ENCODE measurements around the gene PNKD.

DNA sequence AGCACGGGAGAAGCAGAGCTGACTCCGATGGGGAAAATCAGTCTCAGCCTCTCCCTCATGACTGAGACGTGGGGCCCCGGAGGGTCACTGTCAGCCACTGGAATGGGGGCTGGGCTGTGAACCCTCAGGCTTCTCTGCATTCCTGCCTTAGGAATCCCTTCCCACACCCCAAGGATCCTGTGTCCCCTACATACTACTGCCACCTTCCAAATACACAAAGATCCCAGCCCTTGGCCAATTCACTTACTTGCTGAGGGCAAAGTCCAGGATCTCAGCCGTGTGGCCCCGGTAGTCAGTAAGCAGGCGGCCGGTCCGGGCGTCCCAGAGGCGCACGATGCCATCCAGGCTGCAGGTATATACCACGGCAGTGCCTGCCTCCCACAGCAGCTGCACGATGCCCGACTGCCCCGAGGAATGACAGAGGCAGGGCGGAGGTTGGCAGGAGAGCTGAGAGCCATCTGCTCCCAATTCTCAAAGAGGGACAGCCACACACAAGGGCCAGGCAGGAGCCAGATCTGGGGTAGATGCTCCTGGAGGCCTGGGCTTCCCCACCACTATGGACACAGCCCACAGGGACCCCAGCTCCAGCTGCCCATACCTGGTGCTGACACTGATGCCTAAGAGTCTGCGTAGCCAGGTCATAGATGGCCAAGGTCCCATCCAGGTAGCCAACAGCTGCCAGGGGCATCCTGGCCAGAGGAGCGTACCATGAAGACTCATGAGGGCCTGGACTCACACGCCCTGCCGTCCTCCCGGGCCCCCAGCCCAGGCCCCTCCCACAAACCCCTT, 5.4 kb upstream of the PNKD start:
- TF ChIP-seq, protein P1, sequence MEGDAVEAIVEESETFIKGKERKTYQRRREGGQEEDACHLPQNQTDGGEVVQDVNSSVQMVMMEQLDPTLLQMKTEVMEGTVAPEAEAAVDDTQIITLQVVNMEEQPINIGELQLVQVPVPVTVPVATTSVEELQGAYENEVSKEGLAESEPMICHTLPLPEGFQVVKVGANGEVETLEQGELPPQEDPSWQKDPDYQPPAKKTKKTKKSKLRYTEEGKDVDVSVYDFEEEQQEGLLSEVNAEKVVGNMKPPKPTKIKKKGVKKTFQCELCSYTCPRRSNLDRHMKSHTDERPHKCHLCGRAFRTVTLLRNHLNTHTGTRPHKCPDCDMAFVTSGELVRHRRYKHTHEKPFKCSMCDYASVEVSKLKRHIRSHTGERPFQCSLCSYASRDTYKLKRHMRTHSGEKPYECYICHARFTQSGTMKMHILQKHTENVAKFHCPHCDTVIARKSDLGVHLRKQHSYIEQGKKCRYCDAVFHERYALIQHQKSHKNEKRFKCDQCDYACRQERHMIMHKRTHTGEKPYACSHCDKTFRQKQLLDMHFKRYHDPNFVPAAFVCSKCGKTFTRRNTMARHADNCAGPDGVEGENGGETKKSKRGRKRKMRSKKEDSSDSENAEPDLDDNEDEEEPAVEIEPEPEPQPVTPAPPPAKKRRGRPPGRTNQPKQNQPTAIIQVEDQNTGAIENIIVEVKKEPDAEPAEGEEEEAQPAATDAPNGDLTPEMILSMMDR (IDR thresholded peaks at IDR 0.05; ENCODE audit: control extremely low read depth in 1 of 3, insufficient read depth in 1 of 3, low read depth in 1 of 3, low read length in 3 of 3): no peak
- no peak for TF ChIP-seq TAF1 (IDR thresholded peaks at IDR 0.05; ENCODE audit: low read depth, low read length)
- TF ChIP-seq POLR2A (IDR thresholded peaks at IDR 0.05; ENCODE audit: control extremely low read depth in 1 of 2, low read depth in 2 of 2, low read length in 2 of 2): no peak
- TF ChIP-seq EZH2 (IDR thresholded peaks at IDR 0.05; ENCODE audit: low read depth, low read length, severe bottlenecking): no peak
- no peak for TF ChIP-seq GTF2F1 (IDR thresholded peaks at IDR 0.05; ENCODE audit: borderline replicate concordance, low read depth, low read length)
